ENCODE data around the gene RTCB.
A peak's percentile ranks its signal among the peaks of the same experiment; 100 is the strongest.

Gene RTCB

DNA sequence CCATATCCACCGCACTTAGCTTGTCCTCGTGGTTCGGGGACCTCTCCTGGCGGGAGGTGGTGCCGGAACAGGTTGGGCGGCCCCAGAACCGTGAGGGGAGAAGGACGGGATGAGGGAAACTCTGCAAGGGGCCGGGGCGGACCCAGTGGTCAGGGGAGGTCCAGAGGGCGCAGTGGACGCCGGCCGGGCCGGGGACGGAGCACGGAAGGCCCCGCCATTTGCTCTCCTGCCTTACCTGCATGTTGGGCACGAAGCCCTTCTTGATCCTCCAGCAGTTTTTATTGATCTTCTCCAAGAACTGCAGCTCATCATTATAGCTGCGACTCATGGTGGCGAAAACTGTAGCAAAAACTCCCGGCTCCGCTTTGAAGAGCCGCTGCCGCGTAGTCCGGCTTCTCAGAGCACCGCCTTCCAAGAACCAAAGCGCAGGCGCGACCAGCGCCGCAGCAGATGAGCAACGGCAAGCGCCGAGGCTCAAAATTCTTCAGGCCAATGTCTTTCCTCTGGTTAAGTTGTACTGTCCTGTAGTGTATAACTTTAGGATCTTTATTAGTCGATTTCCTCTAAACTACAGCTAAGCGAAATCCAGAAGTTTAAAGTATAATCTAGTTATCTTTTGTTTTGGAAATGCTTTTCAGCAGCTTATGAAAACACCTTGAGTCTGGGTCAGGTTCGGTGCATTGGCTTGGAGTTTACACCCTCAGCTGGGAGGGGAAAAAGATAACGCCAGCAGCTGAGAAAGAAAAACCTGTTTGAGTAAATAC, at the start of gene RTCB:
TSS of gene RTCB (minus strand) at position 419 of the 764 bp plus-strand sequence. CDS start at position 328, 91 bp downstream.
- DNase-seq (ENCODE audit: low read depth in 2 of 2) = peak; percentile 86 to 88

GRCh38 chr22:32457031-32457430, 45.0 kb upstream of the RTCB start:
- no peak for DNase-seq (ENCODE audit: low read depth in 2 of 2)

DNA sequence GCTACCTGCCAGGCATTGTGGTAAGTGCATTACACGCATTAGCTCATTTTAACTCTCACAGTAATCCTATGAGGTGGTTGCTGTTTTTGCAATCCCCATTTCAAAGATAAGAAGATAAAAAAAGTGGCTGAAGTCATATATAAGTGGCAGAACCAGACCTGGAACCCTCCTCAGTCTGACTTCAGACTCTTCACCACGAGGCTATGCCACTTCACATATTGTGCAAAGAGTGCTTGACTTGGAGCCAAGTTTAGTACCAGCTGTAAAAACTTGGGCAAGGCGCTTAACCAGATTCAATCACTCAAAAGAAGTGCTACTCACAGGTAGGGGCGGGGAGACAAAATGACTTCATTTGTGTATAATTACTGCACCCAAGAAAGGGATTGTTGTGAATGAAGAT, 36.9 kb upstream of the RTCB start:
- no peak for DNase-seq (ENCODE audit: low read depth in 2 of 2)

DNA sequence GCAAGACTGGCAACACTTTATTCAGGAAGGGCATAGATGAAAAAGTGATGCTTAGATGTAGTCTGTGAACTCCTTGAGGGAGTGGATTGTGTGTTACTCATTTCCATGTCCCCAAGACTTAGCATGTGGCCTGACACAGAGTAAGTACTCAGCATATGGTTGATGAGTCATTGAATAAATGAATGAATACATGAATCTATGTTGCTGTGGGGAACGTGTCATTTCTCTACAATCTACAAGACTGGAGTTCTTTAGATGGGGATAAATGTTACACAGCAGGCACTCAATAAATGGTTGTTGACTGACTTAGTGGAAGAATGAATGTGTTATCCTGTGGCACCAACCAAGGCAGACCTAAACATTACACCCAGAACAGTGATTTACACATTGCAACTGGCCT, 34.3 kb upstream of the RTCB start:
- no peak for DNase-seq (ENCODE audit: low read depth in 2 of 2)

DNA sequence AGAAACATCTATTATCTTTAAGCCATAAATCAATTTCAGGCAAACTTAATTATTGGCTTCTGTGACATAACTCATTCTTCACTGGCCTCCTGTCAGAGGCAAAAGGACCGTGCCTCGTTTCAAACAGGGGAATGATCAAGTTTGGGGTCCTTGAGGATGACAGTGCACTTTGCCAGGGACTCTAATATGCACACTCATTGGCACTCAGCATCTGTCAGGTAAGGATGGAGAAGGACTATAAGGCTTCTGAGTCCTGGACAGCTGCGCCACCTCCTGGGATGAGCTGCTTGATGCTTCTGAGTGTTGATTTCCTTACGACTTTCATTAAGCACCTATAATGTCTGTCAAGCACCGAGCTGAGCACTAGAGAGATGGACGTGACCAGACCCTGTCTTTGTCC, 32.0 kb upstream of the RTCB start:
- no peak for DNase-seq (ENCODE audit: low read depth in 2 of 2)

DNA sequence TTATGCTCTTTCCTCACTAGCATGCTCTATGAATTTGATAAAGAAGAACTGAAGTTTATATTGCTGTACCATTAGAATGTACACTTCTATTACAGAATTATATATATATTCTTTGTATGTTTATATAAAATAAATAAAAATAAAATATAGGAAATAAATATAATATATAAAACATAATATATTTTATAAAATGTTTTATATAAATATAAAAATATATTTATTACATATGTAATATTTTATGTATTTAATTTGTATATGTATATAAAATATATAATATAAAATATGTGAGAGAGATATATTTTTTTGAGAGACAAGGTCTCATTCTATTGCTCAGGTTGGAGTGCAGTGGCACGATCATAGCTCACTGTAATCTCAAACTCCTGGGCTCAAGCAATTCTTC, 18.3 kb upstream of the RTCB start:
- no peak for DNase-seq (ENCODE audit: low read depth in 2 of 2)

GRCh38 chr22:32426881-32427280, 14.8 kb upstream of the RTCB start:
- no peak for DNase-seq (ENCODE audit: low read depth in 2 of 2)

DNA sequence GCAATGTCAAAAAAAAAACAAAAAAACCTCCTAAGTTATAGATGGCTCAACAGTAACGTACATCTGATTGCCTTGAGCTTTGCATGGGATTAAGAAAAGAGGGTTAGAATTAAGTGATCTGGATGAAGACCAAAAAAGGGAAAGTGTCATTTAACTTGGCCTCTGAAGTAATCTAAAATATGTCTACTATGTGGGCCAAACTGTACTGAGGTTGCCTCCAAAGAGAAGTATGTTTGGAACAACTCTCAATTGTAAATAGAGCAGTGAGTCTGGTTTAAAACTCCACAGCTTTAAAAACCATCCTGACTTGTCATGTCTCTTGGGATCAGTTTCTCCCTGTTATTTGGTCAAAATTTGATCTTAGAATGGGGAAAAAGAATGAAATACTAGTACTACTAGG, 11.6 kb upstream of the RTCB start:
- no peak for DNase-seq (ENCODE audit: low read depth in 2 of 2)

- no peak for DNase-seq (ENCODE audit: low read depth in 2 of 2)
These were observed 10.0 kb upstream of the RTCB start for GRCh38 chr22:32422062-32422461.

DNA sequence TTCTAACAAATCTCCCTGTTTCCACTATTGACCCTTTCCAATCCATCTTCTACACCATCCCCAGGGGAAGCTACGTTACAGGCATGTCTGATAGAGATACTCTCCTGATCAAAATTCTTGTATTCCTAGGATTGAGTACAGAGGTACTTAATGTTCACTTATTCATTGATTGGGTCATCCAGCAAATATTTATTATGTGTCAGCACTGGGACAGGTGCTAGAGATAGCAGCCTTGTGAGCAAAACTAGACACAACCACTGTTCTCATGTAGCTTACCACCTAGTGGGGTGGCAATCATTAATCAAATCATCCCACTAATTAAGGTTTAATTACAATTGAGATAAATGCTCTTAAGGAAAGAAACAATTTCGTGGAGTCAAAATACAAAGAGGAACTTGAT, 9.4 kb upstream of the RTCB start:
- DNase-seq (ENCODE audit: low read depth in 2 of 2) = no peak

- DNase-seq (ENCODE audit: low read depth in 2 of 2) = no peak
These were observed 5.9 kb upstream of the RTCB start for GRCh38 chr22:32417906-32418305.

- no peak for DNase-seq (ENCODE audit: low read depth in 2 of 2)
These were observed 4.6 kb upstream of the RTCB start for GRCh38 chr22:32416556-32417085.

DNA sequence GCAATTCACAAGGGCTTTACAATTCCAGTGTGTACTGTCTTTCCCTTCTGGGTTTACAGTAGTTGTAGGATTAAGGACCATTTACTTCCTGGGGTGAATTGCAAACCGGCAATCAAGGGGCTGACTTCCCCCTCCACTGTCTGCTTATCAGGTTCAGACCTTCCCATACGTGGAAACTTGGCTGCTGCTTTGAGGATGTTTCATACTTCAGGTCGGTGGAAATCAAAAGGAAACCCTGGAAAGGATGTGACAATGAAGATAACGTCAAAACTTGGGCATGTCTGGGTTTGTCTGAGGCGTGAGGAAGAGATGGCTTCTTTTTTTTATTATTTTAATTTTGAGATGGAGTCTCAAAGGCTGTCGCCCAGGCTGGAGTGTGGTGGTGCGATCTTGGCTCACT, 2.1 kb upstream of the RTCB start:
- DNase-seq (ENCODE audit: low read depth in 2 of 2) = no peak

GRCh38 chr22:32413719-32414118, 1.7 kb upstream of the RTCB start:
- DNase-seq (ENCODE audit: low read depth in 2 of 2) = no peak

GRCh38 chr22:32411402-32411801, 645 bp downstream of the RTCB start:
- no peak for DNase-seq (ENCODE audit: low read depth in 2 of 2)

DNA sequence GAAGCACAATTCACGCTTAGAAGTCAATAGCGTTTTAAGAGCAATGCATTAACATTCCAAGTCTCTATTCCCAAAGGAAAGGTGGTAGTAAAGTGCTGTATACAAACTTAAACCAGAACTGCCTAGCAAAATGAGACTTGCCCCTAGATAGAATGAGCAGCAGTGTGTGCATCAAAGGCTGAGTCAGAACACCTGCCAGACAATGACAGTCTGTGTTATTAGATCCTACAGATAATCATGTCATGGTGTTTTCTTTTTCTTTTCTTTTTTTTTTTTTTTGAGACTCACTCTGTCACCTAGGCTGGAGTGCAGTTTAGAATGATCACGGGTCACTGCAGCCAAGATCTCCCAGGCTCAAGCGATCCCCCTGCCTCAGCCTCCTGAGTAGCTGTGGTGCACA, 1.6 kb downstream of the RTCB start:
- no peak for DNase-seq (ENCODE audit: low read depth in 2 of 2)

- no peak for DNase-seq (ENCODE audit: low read depth in 2 of 2)
These were observed 2.1 kb downstream of the RTCB start for GRCh38 chr22:32409977-32410376.

- DNase-seq (ENCODE audit: low read depth in 2 of 2) = no peak
These were observed 4.1 kb downstream of the RTCB start for GRCh38 chr22:32407936-32408335.

DNA sequence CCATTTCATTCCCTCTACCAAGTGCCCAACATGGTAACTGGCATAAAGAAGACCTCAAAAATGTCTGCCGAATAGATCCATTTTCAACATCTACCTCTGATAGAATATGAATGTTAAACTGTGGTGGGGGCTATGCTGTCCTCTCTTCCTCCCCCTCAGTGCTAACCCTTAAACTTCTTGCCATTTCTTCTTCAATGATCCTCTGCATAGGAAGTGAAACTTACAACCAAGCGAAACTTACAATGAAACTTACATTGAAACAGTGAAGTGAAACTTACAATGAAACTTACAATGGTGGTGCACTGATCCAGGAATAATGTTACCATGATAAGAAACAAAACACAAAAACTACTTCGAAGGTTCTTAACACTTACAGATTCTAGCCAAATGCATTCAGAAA, 4.7 kb downstream of the RTCB start:
- no peak for DNase-seq (ENCODE audit: low read depth in 2 of 2)

DNA sequence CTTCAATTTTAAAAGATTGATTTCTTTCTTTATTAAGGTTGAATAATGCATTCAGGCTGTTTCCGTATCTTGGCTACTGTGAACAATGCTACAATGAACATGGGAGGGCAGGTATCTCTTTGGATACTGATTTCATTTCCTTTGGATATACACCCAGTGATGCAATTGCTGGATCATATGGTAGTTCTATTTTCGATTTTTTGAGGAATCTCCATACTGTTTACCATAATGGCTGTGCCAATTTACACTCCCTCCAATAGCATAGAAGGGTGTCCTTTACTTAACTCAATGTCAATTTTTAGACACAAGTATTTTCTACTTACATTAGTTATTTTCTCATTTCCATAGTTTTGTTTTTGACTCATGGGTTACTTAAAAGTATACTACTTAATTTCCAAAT, 8.0 kb downstream of the RTCB start:
- no peak for DNase-seq (ENCODE audit: low read depth in 2 of 2)

GRCh38 chr22:32401486-32401885, 10.6 kb downstream of the RTCB start:
- no peak for DNase-seq (ENCODE audit: low read depth in 2 of 2)

DNA sequence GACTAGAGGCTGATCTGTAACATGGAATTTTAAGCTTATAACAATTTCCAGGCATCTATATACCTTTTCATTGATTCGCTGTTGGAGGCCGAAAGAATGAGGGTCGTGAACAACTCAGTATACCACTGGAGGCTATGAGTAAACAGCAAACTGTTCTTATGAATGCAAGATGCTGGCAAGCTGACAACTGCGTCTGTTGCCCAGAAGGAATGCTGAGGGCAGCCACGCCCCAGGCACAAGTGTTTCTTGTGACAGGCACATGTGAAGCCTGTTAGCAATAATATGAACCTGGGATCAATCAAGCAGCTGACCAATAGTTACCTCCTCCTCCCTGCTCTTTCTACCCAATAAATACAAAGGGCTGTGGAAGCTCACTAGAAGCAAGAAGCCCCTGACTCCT, 15.3 kb downstream of the RTCB start:
- no peak for DNase-seq (ENCODE audit: low read depth in 2 of 2)

- no peak for DNase-seq (ENCODE audit: low read depth in 2 of 2)
These were observed 15.8 kb downstream of the RTCB start for GRCh38 chr22:32396255-32396654.

- no peak for DNase-seq (ENCODE audit: low read depth in 2 of 2)
These were observed 16.9 kb downstream of the RTCB start for GRCh38 chr22:32395107-32395506.

Data from stimulated activated CD8-positive, alpha-beta memory T cell treated with anti-CD3 and anti-CD28 coated beads, Interleukin-2, amount 100 ng/mL, for 1 hour (primary cell).